HT1080 (cell line): ENCODE results near the gene CYS1. TPM values are rescaled to one million over a fixed set of nuclear protein-coding genes. Genes with fewer than 3 reads are reported as not detected.
"Not testable (repeated sequence)": the region's sequence is repeated elsewhere in the genome, so short reads cannot be mapped to it uniquely, and the experiment has no call there.

Experiments used
- DNase-seq: peaks from one replicate; pipeline ENCODE4 v3.0.0-alpha.2; 2015; ENCODE audit warnings: low read depth
- total RNA-seq: library from RNA; depleted of rRNA; stranded (reverse); fragments of >200 nt; shearing (Covaris generic); gene quantifications from 2 replicates; pipeline ENCODE4 v1.2.3, GENCODE V29; 2014

CYS1 gene
- total RNA-seq, 1 experiment from 2014 or later, result 0.05 TPM

- DNase-seq, result no peak
Observed at GRCh38 chr2:10031886-10032745, 48.1 kb downstream of the CYS1 start.

- DNase-seq, result not testable (repeated sequence)
Observed at GRCh38 chr2:10030798-10031197, 49.4 kb downstream of the CYS1 start.

- no peak for DNase-seq
Observed at GRCh38 chr2:10030311-10030736, 49.9 kb downstream of the CYS1 start.

GRCh38 chr2:10029875-10030223 is 50.4 kb downstream of the CYS1 start:
- DNase-seq, result no peak

GRCh38 chr2:10028988-10029874 is 51.0 kb downstream of the CYS1 start:
- DNase-seq, result peak; percentile 27

GRCh38 chr2:10028407-10028987 is 51.7 kb downstream of the CYS1 start:
- DNase-seq, result no peak

- DNase-seq, result no peak
Observed at GRCh38 chr2:10027660-10028330, 52.4 kb downstream of the CYS1 start.

- no peak for DNase-seq
Observed at GRCh38 chr2:10026940-10027569, 53.2 kb downstream of the CYS1 start.

- DNase-seq, result no peak
Observed at GRCh38 chr2:10022966-10023662, 57.1 kb downstream of the CYS1 start.

- DNase-seq, result no peak
Observed at GRCh38 chr2:10022445-10022844, 57.8 kb downstream of the CYS1 start.

- DNase-seq, result no peak
Observed at GRCh38 chr2:10022041-10022421, 58.2 kb downstream of the CYS1 start.

GRCh38 chr2:10019602-10020400 is 60.4 kb downstream of the CYS1 start:
- DNase-seq, result no peak

GRCh38 chr2:10019174-10019573 is 61.0 kb downstream of the CYS1 start:
- DNase-seq, result no peak

- DNase-seq, result no peak
Observed at GRCh38 chr2:10017313-10017941, 62.8 kb downstream of the CYS1 start.

GRCh38 chr2:10016802-10017258 is 63.4 kb downstream of the CYS1 start:
- DNase-seq, result no peak

GRCh38 chr2:10016001-10016801 is 64.0 kb downstream of the CYS1 start:
- DNase-seq, result no peak

- DNase-seq, result not testable (repeated sequence)
Observed at GRCh38 chr2:10015376-10015989, 64.7 kb downstream of the CYS1 start.
